ENCODE measurements around the gene SFXN5.

SFXN5 gene

DNA sequence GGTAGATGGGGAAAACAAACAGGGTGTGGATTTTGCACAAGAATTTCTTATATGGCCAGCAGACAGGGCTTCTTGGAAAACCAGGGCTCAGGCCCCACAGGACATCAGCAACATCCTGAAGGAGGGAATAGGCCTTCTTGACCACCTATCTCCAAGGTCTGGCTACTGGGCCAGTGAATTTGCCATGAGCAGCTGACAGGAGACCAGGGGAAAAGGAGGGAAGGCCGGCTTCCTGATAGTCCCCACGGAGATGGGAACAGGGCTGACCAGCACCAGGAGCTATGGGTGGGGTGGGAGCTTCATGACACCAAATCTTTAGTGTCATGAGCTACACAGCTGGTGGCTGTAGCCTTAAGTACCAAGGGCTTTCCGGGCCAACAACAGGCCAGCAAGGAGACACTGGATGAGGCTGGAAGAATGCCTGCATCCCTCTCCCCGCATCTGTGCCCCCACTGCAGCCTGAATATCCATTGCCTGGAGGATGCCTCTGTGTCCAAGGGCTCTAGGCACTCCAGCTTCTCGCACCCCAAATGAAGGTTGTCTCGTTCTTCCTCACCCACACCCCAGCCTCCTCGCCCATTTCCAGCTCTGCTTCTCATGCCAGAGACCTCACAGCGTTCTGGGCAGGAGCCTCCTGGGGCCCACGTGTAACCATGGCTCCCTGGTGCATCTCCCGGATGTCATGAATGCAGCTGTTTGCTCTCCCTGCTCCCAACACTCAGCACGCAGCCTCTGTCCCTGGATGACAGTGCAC is 79.4 kb downstream of the SFXN5 start:
- DNase-seq = no peak

DNA sequence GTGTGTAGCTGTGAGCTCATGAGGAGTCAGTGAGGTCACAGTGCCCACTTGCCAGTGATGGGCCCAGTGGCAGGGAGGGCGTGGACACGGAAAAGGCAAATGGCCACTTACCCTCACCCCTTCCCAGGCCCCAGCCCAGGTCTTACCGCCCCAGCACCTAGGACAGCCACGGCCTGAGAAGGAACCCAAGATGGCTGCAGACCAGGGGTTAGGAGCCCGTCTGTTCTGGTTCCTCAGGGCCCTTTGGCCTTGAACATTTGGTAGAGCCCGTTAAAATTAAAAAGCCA is 80.1 kb downstream of the SFXN5 start:
- DNase-seq = no peak

DNA sequence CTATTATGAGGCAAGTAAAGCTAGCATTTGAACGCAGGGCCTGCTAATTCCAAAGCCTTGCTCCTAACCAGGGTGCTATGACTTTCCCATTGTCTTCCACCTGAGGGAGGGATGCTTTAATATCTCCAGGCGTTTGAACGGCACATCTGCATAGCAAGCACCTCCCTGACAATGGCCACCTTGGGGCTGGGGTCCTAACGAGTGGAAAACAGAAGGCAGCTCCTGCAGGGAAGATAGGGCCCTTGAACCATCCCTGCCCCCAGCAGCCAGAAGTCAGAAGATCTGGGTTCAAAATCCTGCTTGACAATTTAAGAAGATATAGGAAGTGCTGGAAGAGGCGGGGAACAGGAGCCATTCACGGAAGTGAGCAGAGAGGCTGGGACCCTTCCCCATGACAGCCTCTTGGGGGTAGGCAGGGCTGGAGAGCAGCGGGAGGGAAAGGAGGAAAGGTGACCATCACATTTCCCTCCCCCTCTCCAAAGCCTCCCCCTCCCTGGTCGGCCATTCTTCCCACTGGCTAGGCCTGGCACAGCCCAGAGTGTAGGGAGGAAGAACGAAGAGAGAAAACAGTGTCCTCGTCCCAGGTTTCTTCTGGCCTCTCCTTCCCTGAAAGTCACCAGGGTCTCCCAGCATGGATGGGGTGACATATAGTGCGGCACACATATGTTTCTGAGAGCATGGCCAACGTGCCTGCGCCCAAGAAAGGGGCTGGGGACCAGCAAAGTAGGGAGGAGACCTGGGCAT is 80.6 kb downstream of the SFXN5 start:
- DNase-seq = no peak

DNA sequence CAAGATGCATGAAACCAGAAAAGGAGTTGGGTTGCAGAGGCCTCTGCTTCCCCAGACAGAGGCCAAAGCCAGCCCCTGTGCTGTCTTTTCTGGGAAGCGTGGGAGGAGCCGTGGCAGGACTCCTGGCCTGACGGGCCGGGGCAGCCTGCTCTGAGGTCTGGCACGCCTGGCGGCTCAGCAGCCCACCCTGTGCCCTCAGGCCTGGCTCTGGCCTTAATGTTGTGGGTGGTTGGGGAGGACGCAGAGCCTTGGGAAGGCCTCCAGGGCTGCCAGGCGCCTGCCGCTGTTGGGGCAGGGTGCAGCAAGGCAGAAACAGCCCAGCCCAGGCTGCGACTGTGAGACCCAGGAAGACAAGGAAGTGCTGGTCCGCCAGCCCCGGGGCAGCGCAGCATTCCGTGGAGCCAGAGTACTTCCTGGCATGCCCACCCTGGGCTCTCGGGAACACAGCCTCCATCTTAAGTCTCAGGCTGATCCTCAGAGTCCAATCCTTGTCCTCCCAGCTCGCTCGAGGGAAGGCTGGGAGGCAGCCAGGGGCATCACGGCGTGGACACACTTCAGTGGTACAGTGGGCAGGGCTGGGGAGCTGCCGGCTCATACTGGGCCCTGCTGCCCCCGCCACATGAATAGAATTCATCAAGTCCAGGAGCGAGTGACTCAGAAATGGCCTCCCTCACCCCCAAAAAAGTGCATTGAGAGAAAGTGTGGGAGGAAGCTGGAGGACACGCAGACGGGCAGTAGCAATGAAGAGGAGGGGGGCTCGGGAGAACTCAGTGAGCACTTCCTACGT is 81.5 kb downstream of the SFXN5 start:
- DNase-seq = no peak

DNA sequence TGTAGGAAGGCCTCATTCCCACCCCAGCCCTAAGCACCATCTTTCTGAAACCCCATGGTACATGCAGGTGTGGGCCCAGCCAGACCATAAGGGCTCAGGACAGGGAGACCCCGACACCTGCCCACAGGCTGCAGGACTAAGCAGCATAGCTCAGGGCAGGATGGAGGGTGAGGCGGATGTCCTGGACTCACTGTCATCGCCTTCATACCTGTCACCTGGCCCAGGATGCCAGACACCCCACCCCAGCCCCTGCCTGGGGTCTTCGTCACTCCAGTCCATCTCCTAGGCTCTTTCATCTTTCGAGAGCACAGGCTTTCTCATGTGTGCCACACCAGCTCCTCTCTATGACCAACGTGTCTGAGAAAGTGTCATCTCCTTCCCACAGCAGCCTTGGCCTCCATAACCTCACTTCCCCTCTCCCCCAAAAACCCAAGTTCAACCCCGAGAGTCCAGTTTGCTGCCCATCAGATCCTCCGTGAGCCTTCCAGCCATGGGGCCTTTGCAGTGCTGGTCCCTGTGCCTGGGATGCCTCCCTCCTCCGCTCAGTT is 82.7 kb downstream of the SFXN5 start:
- no peak for DNase-seq

DNA sequence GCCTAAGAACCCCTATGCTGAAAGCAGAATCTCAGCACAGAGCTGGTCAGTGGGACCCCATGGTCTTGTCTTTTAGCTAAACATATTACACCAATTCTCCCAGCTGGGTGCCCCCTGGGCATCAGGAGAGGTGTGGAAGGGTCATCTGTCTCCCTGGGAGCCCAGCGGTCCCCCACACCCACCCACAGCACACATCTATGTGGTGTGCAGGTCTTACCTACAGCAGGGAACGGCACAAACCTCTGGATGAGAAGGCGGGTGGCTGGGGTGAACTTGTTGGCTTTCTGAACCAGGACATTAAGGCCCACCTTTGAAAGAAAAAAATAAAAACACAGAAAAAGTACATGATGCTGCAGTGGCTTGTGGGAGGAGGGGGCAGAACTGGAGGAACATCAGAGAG is 83.5 kb downstream of the SFXN5 start:
- DNase-seq = no peak

DNA sequence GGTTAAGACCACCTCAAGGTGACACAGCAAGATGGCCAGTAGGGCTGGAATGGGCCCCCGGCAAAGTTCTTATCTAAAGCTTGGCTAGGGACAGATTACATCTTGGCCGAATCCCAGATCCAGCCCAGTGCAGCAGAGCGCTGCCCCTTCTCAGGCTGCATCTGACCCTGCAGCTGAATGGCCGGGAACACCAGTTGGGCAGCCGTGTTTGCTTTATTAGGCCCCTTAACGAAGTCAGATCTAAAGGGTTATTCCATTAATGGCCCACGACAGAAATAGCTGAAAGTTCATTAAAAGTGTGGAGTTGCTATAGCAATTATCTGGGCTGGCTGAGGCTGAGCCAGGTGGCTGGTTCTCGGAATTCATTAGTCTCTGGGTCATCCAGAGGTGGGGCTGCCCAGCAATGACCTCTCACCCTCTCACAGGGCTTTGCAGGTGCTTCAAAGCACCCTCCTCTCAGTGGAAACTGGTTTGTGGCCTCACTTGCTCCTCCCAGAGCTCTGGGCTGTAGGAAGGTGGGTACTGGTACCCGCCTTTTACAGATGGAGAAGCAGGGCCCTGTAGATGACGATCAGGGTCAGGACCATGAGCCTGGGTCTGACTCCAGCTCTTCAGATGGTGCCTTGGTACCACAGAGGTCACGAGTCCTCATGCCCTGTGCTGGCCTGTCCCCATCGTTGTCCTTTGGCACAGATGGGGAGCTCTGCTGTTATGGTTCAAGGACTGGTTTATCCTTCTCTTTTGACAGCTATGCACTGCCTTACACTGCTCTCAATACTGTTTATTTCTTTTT is 85.4 kb downstream of the SFXN5 start:
- no peak for DNase-seq

DNA sequence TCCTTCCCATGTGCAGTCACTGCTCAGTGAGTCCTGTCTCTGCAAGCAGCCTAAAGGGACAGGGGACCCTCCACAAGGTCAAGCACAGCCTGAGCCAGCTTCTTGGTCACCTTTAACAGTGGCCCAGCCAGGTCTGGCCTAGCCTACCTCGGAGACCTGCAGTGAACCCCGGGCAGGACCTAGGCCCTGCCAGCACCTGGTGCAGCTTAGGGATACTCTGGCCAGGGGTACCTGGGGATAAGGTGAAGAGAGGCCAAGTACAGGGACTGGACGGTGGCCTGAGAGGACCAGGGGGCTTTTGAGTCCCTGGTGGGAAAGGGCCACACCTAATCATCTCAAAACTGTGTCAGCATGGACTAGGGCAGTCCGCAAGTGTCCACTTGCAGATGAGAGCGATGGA is 86.4 kb downstream of the SFXN5 start:
- DNase-seq = no peak

DNA sequence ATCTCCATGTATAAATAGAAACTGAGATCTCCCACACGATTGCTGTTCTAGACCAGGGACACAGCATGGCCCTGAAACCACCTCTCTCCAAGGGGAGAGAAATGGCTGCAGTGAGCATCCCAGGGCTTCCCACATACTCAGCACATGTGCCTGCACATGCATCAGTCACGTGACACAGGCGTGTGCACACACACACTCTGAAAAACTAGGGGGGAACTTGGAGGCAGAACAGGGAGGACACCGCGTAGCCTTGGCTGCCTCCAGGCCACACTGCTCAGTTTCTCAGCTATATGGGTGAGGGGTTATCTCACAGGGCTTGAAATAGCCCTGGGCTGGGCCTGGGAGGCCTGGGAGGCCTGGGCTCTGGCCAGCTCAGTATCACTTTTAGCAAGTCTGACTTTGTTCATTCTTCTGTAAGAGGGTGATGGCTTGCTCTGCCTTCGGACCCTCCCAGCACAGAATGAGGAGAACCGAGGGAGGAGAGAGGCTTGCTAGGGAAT is 87.3 kb downstream of the SFXN5 start:
- DNase-seq = no peak

DNA sequence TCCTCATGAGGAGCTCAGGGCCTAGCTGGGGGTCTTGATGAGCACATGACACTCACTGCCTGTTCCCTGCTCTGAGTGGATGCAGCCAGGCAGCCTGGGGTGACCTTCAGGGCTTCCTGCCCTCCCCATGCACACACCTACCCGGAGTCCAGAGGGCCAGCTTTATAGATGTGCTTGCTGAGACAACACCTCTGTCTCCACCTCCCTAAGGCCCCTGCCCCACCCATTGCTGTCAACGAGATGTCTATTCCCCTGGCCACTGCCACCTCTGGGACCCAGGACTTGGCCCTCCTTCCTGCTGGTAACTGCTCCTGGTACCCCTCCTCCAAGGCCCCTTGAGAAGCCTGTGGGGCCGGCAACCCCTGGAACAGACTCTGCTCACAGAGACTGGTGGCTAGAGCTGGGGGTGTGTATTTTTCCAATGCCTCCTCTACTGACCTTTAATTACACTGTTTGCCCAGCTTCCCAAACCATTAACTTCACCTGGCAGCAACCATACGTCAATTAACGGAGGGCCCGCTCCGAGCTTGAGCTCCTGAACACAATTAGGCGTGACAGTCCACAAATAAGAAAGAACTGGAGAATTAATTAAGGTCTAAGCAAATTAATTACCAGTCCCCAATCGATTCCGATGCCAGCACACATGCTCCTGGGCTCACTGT is 87.9 kb downstream of the SFXN5 start:
- DNase-seq = no peak

DNA sequence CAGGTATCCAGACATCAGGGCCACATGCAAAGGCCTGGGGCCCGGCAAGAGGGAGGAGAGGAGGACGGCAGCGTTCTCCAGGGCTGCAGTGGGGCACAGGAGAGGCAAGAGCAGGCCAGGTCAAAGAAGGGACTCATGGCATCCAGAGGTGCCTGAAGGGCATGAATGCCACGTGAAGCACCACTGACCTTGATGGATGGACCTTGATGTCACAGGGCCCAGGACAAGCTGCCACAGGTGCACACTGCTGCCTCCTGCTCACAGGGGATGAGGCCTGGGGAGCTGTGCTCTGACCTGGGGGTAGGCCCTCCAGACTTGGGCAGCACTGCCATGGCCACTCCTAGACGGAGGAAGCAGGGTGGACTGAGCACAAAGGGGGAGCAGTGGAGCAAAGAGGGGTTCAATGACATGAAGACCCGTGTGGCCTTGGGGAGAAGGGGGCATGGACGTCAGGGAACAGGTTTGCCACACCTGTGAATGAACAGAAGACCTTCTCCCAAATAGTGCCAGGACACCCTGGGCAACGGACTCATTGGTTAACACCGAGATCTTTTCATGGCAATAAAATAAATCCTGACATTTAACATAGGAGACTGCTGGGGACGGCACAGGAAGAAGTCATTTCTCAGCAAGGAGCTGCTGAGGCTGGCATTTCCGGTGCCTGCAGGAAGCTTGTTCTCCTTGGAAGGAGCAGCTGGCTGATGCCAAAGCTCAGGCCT is 88.6 kb downstream of the SFXN5 start:
- DNase-seq = no peak

DNA sequence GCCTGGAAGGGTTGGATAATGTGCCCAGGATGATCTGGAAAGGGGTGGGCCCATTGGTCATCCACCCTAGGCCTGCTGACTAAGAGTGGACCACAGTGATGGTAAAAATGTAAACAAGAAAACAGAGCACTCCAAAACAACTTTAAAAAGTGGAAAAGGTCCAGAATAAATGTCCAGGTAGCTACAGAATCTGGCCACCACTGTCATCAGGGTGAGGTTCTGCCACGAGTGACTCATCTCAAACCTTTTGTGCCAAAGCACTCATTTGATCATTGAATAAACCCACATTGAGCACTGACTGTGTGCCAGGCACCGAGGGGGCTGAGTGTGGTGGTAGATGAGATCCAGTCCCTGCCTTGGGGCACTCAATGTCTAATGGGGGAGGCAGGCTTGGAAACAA is 89.3 kb downstream of the SFXN5 start:
- no peak for DNase-seq

DNA sequence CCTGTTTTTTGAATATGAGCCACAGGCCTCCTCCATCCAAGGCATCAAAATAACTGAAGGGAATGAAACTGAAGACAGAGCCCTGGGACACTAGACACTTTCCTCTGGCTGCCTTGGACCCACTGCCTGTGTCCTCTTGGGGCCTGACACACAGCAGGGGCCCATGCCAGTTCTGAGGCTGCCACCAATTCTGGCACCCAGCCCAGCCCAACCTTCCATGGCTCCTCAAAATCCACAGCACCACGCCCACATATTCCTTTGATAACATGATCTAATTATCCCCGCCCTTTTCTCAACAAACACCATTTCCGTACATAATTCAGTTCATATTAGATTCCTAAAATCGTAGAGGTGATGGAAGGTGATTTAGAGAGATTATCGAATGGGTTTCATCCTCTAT is 90.0 kb downstream of the SFXN5 start:
- DNase-seq = no peak

DNA sequence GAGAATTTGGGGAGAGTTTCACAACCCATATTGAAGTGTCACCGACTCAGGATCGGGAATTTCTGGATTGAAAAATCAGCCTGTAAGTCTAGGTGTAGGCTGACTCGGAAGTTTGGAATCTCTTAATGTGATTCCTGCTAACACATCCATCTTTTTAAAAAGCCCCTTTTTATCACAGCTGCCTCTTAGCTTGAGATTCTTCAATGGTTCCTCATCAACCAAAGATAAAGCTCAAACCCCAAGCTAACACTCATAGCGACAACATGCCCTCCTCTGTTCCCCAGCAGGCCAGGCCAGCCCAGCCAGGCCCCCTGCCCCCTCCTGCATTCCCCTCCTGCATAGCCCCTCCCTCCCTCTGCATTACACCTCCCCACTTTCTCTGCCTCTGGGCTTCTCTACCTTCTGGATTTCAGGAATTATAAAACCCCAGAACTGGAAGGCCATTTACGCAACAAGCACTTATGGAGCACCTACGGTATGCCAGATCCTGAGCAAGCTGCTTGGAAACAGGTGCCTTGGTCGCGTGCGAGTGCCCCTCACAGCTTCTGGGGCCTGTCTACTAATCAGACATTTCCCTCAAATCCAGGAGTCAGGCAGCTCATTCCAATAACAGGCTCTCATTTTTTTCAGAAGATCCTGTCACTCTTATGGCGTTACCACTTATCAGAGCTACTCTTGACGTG is 90.8 kb downstream of the SFXN5 start:
- peak; percentile 81 for DNase-seq

DNA sequence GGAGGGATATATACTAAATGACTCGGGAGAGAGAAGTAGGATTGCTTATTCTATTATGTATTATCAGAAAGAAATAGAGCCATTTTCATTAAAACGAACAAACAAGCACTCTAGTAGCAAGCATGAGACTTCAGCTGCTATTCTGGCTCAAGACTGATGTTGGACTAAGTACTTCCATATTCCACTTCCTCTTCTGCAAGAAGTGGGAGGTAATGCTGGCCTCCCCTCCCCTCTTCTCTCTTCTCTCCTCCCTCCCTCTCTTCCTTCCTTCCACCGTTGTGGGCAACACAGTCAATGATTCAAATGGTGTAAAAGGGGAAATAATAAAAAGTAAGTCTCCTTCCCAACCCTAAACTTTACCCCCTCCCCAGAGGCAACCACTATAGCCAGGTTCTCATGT is 91.6 kb downstream of the SFXN5 start:
- no peak for DNase-seq

DNA sequence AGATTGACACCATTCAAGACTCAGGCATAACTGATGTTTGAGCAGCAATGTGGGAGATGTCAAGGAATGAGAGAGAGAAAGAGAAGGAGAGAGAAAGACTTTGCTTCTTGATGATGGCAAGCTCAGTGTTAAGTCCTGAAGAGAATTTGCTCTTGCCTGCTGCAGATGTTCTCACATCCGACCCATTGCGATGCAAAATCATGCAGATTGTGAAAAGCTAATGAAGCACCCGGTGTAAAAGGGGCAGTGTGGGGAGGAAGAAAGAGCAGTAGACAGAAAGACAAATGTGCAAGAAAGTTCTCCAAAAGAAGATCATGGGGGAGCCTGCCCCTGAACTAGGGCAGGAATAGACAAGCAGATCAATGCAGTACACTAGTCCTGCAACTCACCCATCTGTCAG is 96.5 kb downstream of the SFXN5 start:
- no peak for DNase-seq

DNA sequence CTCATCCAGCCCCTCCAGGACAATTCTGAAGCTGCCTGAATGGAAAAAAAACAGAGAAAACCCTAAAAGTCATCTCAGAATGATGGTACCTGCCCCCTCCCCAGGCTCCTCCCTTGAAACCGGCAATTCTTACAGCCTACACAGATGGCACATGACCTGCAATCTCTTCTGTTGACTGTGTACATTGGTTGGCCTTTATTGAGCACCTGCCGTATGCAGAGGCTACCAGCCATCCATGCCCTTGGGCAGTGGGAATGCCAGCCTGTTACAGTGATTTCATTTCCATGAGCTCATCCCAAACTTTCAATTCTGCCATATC is 97.1 kb downstream of the SFXN5 start:
- DNase-seq = no peak

DNA sequence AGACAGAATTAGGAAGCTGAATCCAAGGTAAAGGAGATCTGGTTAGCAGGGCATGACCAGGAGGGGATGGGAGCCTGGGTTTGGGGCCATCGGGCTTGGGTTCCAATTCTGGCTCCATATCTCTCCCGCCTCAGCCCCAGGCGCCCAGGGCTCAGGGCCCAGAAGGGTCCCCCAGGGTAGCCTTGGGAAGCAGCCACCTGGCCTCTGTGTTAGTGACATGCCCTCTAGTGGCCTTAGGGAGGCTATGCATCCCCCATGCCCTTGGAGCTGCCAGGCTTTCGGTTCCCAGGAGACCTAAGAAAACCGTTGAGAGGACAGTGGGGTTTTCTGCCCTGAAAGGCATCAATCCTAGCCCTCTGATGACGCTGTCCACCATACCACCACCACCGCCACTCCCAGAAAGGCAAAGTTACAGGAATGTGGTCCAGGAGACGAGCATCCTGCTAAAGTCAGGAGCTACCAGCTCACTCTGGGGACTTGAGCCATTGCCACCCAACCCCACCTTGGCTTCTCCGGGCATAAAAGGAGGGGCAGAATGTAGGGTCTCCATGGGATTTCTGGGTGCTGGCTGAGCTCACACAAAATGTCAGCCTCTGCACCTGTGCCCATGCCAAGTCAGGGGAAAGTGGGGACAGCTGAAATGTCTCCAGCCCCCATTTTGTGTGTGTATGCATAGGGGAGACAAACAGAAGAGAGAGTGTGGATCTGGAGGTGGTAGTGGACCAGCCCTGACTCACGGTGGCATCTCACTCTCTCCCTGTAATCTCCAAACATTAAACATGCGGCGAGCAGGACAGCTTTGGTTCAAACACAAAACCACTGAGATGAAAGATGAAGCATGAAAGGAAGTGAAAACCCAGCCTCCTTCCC is 97.7 kb downstream of the SFXN5 start:
- DNase-seq = peak; percentile 57

DNA sequence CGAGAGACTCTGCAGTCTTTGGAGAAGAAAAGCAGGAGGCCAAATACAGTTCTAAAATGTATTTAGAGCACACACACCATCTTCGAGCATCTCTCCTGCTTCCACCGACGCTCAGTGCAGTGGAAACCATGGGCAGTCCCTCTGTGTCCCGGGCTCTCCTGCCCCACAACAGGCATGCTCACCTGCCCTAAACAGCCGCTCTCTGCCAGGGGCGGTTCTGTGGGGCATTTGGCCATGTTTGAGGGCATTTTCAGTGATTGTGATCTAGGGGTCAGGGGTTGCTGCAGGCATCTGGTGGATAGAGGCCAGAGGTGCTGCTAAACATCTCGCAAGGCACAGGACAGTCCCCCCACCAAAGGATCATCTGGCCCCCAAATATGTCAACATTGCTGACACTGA is 98.4 kb downstream of the SFXN5 start:
- DNase-seq = no peak

All from fibroblast of skin of right biceps (primary cell).